Nephron progenitor cell (in vitro differentiated cells): ENCODE measurements around the gene DLG5.

Experiments
- DNase-seq: peaks from one replicate; pipeline ENCODE4 v3.0.0; 2021
- H3K27ac Mint-ChIP-seq: 2 replicates; pipeline ENCODE4 v1.8.0; 2021; ENCODE audit warnings: mild to moderate bottlenecking, moderate library complexity, mixed read lengths
- H3K27me3 Mint-ChIP-seq: 2 replicates; pipeline ENCODE4 v1.8.0; 2021; ENCODE audit warnings: mild to moderate bottlenecking, low read depth, mixed read lengths; ENCODE audit not compliant: poor library complexity
- H3K36me3 Mint-ChIP-seq: 2 replicates; pipeline ENCODE4 v1.8.0; 2021; ENCODE audit warnings: low read depth, mixed read lengths
- H3K4me1 Mint-ChIP-seq: 2 replicates; pipeline ENCODE4 v1.8.0; 2021; ENCODE audit warnings: mixed read lengths
- H3K4me3 Mint-ChIP-seq: 2 replicates; pipeline ENCODE4 v1.8.0; 2021; ENCODE audit warnings: mild to moderate bottlenecking, moderate library complexity, mixed read lengths
- H3K9me3 Mint-ChIP-seq: 2 replicates; pipeline ENCODE4 v1.8.0; 2021; ENCODE audit warnings: mild to moderate bottlenecking, moderate library complexity, mixed read lengths
- TF ChIP-seq, protein P1 (sequence below): fragments of 200-600 bp; sonication (generic); IDR thresholded peaks from 2 replicates; pipeline ENCODE4 v1.5.0; 2021; ENCODE audit warnings: antibody characterized with exemption

Gene DLG5

DNA sequence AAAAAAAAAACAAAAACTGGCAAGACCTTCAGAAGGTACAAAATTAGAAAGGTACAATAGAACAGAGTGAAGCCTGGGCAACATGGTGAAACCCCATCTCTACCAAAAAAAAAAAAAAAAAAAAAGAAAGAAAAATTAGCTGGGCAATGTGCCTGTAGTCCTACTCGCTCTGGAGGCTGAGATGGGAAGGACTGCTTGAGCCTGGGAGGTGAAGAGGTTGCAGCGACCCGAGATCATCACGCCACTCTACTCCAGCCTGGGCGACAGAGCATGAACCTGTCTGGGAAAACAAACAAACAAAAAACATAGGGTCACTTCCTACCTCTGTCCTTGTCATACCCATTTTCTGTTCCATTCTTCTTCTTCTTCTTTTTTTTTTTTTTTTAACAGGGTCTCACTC lies 45.6 kb upstream of the DLG5 start:
- TF ChIP-seq, protein P1, sequence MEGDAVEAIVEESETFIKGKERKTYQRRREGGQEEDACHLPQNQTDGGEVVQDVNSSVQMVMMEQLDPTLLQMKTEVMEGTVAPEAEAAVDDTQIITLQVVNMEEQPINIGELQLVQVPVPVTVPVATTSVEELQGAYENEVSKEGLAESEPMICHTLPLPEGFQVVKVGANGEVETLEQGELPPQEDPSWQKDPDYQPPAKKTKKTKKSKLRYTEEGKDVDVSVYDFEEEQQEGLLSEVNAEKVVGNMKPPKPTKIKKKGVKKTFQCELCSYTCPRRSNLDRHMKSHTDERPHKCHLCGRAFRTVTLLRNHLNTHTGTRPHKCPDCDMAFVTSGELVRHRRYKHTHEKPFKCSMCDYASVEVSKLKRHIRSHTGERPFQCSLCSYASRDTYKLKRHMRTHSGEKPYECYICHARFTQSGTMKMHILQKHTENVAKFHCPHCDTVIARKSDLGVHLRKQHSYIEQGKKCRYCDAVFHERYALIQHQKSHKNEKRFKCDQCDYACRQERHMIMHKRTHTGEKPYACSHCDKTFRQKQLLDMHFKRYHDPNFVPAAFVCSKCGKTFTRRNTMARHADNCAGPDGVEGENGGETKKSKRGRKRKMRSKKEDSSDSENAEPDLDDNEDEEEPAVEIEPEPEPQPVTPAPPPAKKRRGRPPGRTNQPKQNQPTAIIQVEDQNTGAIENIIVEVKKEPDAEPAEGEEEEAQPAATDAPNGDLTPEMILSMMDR, result no peak
- Mint-ChIP-seq H3K9me3 (no peaks in the 10 kb centered on the region), H3K4me1 (peaks cover 47% of the 10 kb centered on the region), H3K27me3 (no peaks in the 10 kb centered on the region), H3K27ac (no peak overlapping the region), H3K36me3 (peaks cover 10% of the 10 kb centered on the region), H3K4me3 (no peak overlapping the region)
- DNase-seq, result no peak

DNA sequence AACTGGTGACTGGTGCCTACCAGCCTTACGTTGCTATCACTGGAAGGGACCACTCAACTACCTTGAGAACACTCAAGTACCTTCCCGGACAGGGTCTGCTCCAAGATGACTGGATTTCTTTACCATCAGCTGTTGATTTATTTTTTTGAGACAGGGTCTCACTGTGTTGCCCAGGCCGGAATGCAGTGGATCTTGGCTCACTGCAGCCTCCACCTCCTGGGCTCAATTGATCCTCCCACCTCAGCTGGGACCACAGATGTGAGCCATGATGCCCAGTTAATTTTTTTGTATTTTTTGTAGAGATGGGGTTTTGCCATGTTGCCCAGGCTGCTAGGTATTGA lies 45.2 kb upstream of the DLG5 start:
- no peaks in the 10 kb centered on the region for H3K9me3 Mint-ChIP-seq
- TF ChIP-seq, protein P1, result no peak
- DNase-seq, result no peak
- no peak overlapping the region for H3K27ac Mint-ChIP-seq
- H3K4me1 Mint-ChIP-seq, result peaks cover 50% of the 10 kb centered on the region
- peaks cover 10% of the 10 kb centered on the region for H3K36me3 Mint-ChIP-seq
- no peak overlapping the region for H3K4me3 Mint-ChIP-seq
- H3K27me3 Mint-ChIP-seq, result no peaks in the 10 kb centered on the region

DNA sequence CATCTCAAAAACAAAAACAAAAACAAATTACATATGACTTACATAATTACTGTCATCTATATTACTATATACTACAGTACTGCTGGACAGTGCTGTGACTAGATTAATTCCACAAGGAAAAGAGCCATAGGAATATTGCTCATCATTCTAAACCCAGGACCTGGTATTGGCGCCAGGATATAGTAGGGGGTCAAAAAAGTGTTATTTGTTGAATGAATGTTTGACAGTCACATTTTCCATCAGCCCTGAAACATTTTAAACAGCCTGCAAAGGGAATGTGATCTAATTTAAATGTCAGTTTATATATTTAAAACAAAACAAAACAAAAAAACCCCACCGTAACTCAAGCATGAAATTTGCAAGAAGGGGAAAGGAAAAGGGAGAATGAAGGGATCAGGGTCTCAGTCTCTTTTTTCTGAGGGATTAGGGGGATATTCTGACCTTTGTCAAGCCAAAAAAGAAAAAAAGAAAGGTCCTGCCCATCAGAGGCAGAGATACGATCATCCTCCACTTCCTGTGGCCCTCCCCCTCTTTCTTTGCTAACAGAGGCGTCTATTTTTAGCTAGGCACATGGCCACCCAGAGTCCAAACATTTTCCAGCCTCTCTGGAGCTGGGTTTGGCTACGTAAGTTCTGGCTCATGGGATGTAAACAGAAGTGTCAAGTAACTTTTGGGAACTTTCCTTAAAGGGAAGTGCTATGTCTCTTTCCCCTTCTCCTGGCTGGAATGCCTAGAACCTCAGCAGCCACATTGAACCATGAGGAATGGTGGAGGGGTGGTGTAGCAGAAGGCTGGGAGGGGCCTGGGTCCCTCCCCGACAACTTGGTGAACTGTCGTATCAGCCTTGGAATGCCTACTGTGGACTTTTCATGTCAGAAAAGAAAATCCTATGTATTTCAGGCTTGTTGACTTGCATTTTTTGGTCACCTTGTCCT lies 44.6 kb upstream of the DLG5 start:
- H3K27ac Mint-ChIP-seq, result peak overlapping the region; percentile 42
- H3K36me3 Mint-ChIP-seq, result peaks cover 10% of the 10 kb centered on the region
- no peaks in the 10 kb centered on the region for H3K27me3 Mint-ChIP-seq
- DNase-seq, result no peak
- H3K4me1 Mint-ChIP-seq, result peaks cover 54% of the 10 kb centered on the region
- TF ChIP-seq, protein P1, result no peak
- no peaks in the 10 kb centered on the region for H3K9me3 Mint-ChIP-seq
- H3K4me3 Mint-ChIP-seq, result no peak overlapping the region

DNA sequence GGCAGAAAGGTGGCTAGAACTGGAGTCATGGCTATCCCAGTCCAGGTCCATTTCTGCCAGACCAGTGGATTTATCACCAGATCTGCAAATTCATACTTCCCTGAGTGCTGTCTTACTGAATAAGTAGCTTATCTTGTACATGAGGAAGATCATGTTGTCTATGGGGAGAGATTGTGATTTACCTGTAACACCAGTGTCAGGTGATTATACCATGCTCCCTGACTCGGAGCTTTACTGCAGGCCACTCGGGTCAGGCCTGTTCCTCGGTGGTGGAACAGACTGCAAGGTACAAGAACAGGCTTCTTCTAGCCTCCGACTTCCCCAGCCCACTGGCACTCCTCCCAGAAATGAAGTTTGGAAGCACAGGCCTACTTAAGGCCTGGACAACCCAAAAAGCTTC lies 42.6 kb upstream of the DLG5 start:
- TF ChIP-seq, protein P1, result no peak
- Mint-ChIP-seq H3K4me1 (peaks cover 58% of the 10 kb centered on the region), H3K4me3 (no peak overlapping the region), H3K9me3 (peaks cover 13% of the 10 kb centered on the region), H3K27ac (peak overlapping the region; percentile 86), H3K36me3 (peaks cover 11% of the 10 kb centered on the region), H3K27me3 (no peaks in the 10 kb centered on the region)
- no peak for DNase-seq

DNA sequence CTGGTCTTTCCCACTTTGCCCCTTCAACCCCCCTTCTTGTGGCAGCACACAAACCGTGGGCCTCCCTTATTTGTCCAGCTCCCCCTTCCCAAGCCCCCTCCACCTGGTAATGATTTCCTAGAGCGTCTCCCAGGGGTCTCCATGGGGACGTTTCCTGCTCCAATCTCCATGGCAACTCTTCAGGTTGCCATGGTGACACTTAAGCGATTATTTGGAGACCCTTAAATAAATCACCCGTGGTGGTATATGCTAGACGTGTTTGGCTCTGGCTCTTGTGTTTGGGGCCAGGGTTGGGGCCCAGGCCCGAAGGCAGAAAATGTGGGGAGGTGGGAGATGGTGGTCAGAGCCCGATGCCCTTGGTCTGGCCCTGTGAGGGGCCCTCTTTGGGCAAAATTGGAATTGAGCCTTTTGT lies 41.1 kb upstream of the DLG5 start:
- peak; percentile 53 for DNase-seq
- H3K36me3 Mint-ChIP-seq, result peaks cover 11% of the 10 kb centered on the region
- peaks cover 22% of the 10 kb centered on the region for H3K9me3 Mint-ChIP-seq
- peak overlapping the region; percentile 33 for H3K4me3 Mint-ChIP-seq
- H3K27me3 Mint-ChIP-seq, result no peaks in the 10 kb centered on the region
- TF ChIP-seq, protein P1, result no peak
- peaks cover 52% of the 10 kb centered on the region for H3K4me1 Mint-ChIP-seq
- peak overlapping the region; percentile 94 for H3K27ac Mint-ChIP-seq

DNA sequence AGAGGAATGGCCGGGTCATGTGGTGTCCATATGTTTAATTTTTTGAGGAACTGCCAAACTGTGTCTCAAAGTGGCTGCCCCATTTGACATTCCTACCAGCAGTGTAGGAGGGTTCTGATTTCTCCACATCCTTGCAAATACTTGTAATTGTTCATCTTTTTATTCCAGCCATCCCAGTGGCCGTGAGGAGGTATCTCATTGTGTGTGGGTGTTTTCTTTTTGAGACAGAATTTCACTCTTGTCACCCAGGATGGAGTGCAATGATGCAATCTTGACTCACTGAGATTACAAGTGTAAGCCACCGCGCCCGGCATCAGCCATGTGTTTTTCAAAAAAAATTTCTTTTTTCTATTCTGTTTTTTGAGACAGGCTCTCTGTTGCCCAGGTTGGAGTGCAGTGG lies 38.7 kb upstream of the DLG5 start:
- TF ChIP-seq, protein P1, result no peak
- Mint-ChIP-seq H3K9me3 (peaks cover 26% of the 10 kb centered on the region), H3K27me3 (no peaks in the 10 kb centered on the region), H3K4me1 (peaks cover 33% of the 10 kb centered on the region), H3K36me3 (peaks cover 6% of the 10 kb centered on the region), H3K27ac (no peak overlapping the region), H3K4me3 (no peak overlapping the region)
- no peak for DNase-seq
